CD14-positive monocyte (primary cell): ENCODE data around the gene N4BP2. TPM values are rescaled to one million over a fixed set of nuclear protein-coding genes. Genes with fewer than 3 reads are reported as not detected.

Experiments
- DNase-seq, 3 donors: peaks; one replicate each; pipeline ENCODE4 v3.0.0-alpha.2; 2011 to 2022
- H2AFZ ChIP-seq: 2 replicates; pipeline ENCODE4 v1.6.0; 2012; ENCODE audit warnings: mild to moderate bottlenecking, low read depth, low read length, inconsistent platforms; ENCODE audit not compliant: insufficient read depth, poor library complexity, severe bottlenecking
- H3K27ac ChIP-seq, 2 donors: 1 replicate in 1 of 2; 2 replicates in 1 of 2; pipeline ENCODE4 v1.5.1; 2012 to 2013; ENCODE audit warnings: low read length in 2 of 2, control low read depth in 1 of 2, inconsistent platforms in 1 of 2, low read depth in 1 of 2, mild to moderate bottlenecking in 1 of 2
- H3K27me3 ChIP-seq, 2 donors: one replicate each; pipeline versions ENCODE4 v1.6.0 to v1.6.1; 2011 to 2013; ENCODE audit warnings: low read length in 2 of 2; ENCODE audit not compliant: control insufficient read depth in 2 of 2, insufficient read depth in 2 of 2
- H3K36me3 ChIP-seq, 2 donors: replicated peaks in 1 of 2; 1 replicate in 1 of 2; 2 replicates in 1 of 2; pipeline versions ENCODE4 v1.5.1 to v1.6.1; 2012 to 2013; ENCODE audit warnings: low read length in 2 of 2, control low read depth in 1 of 2, inconsistent platforms in 1 of 2, mild to moderate bottlenecking in 1 of 2; ENCODE audit not compliant: insufficient read depth in 2 of 2, control insufficient read depth in 1 of 2
- H3K4me1 ChIP-seq, 2 donors: 1 replicate in 1 of 2; 2 replicates in 1 of 2; pipeline versions ENCODE4 v1.5.1 to v1.6.1; 2012 to 2013; ENCODE audit warnings: low read length in 2 of 2, control low read depth in 1 of 2, inconsistent platforms in 1 of 2, mild to moderate bottlenecking in 1 of 2, moderate library complexity in 1 of 2; ENCODE audit not compliant: insufficient read depth in 2 of 2, control insufficient read depth in 1 of 2
- H3K4me2 ChIP-seq: replicated peaks from 2 replicates; pipeline ENCODE3; 2012; ENCODE audit warnings: low read length, moderate library complexity, mild to moderate bottlenecking; ENCODE audit not compliant: poor library complexity, severe bottlenecking; ENCODE audit errors: extremely low read depth
- H3K4me3 ChIP-seq, 3 experiments: fragments of 200-600 bp in 1 of 3; sonication (generic) in 1 of 3; replicated peaks in 1 of 3; 1 replicate in 2 of 3; 2 replicates in 1 of 3; pipeline ENCODE4 v1.5.1; 2011 to 2013; ENCODE audit warnings: low read length in 3 of 3, mild to moderate bottlenecking in 3 of 3, control low read depth in 2 of 3, low read depth in 2 of 3, inconsistent platforms in 1 of 3, moderate library complexity in 1 of 3
- H3K79me2 ChIP-seq: 2 replicates; pipeline ENCODE4 v1.6.0; 2012; ENCODE audit warnings: mild to moderate bottlenecking, control low read depth, inconsistent platforms, low read length, moderate library complexity; ENCODE audit not compliant: insufficient read depth
- H3K9ac ChIP-seq: 2 replicates; pipeline ENCODE4 v1.6.0; 2017; ENCODE audit warnings: low read length, mild to moderate bottlenecking; ENCODE audit not compliant: insufficient read depth, poor library complexity, severe bottlenecking
- H3K9me3 ChIP-seq, 2 donors: replicated peaks in 1 of 2; 1 replicate in 1 of 2; 2 replicates in 1 of 2; pipeline versions ENCODE4 v1.5.1 to v1.6.1; 2012 to 2013; ENCODE audit warnings: low read length in 2 of 2, control low read depth in 1 of 2; ENCODE audit not compliant: control insufficient read depth in 1 of 2, insufficient read depth in 1 of 2
- H4K20me1 ChIP-seq: 2 replicates; pipeline ENCODE4 v1.6.0; 2012; ENCODE audit warnings: mild to moderate bottlenecking, low read length, control low read depth, moderate library complexity; ENCODE audit not compliant: insufficient read depth
- H3K27ac Mint-ChIP-seq, 7 donors: one replicate each; pipeline ENCODE4 v1.8.0; 2020; ENCODE audit warnings: mild to moderate bottlenecking in 7 of 7, mixed read lengths in 7 of 7, moderate library complexity in 6 of 7, inconsistent platforms in 2 of 7
- H3K27me3 Mint-ChIP-seq, 3 donors: one replicate each; pipeline ENCODE4 v1.8.0; 2021 to 2022; ENCODE audit warnings: low read depth in 3 of 3, mild to moderate bottlenecking in 3 of 3, mixed read lengths in 3 of 3, moderate library complexity in 3 of 3, inconsistent platforms in 1 of 3
- H3K36me3 Mint-ChIP-seq, 2 donors: one replicate each; pipeline ENCODE4 v1.8.0; 2020; ENCODE audit warnings: mixed read lengths in 2 of 2, inconsistent platforms in 1 of 2, mild to moderate bottlenecking in 1 of 2
- H3K4me1 Mint-ChIP-seq: one replicate; pipeline ENCODE4 v1.8.0; 2020; ENCODE audit warnings: mild to moderate bottlenecking, mixed read lengths
- H3K4me3 Mint-ChIP-seq, 2 donors: one replicate each; pipeline ENCODE4 v1.8.0; 2020; ENCODE audit warnings: mild to moderate bottlenecking in 2 of 2, mixed read lengths in 2 of 2, moderate library complexity in 1 of 2
- H3K9me3 Mint-ChIP-seq, 7 donors: one replicate each; pipeline ENCODE4 v1.8.0; 2020 to 2022; ENCODE audit warnings: mixed read lengths in 7 of 7, mild to moderate bottlenecking in 6 of 7, moderate library complexity in 6 of 7, inconsistent platforms in 2 of 7
- WGBS: methylation state at CpG from one replicate; pipeline ENCODE4 v1.1.5; 2013; ENCODE audit warnings: missing lambda C conversion rate; ENCODE audit not compliant: insufficient coverage; 5-methylcytosine and 5-hydroxymethylcytosine counted together
- intact Hi-C, 2 donors: fragments of 100-400 bp; cut with micrococcal nuclease; formaldehyde crosslinking; loops; one replicate each; pipeline versions ENCODE4 v1.15.0 to v1.15.1; 2023
- polyA plus RNA-seq, 3 donors: library from polyadenylated mRNA; depleted of rRNA in 1 of 3; unstranded in 2 of 3; stranded (reverse) in 1 of 3; fragments of 300-500 nt in 2 of 3; fragments of >200 nt in 1 of 3; fragmentation: Illumina TruSeq in 2 of 3; gene quantifications; 1 replicate in 2 of 3; 2 replicates in 1 of 3; pipeline ENCODE4 v1.2.3, GENCODE V29; 2012 to 2021
- TF ChIP-seq, protein P1 (sequence below): fragments of 200-600 bp; IDR thresholded peaks from one replicate; pipeline ENCODE4 v1.8.0; 2022; ENCODE audit warnings: antibody characterized with exemption, mild to moderate bottlenecking

N4BP2 gene
- polyA plus RNA-seq, 3 donors, result 3.1 to 8.3 (median 4.8) TPM

DNA sequence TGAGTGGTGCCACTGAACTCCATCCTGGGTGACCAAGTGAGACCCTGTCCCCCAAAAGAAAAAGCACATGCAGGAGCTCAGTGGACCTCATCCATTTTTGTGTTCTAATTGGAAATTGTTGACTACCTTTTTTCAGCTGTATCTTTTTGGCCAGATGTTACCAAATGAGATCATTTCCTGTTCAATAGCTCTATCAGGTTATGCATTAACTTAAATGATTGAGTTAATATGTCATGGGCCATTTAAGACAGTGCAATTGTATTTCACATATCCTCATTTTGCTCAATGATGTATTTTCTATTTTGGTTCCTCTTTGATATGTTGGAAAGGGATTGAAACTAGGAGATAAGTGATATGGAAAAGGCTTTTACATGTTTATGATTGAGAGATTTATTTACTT is 113.9 kb downstream of the N4BP2 start:
- Mint-ChIP-seq H3K4me1 (peaks cover 10% of the 10 kb centered on the region), H3K9me3 (peaks cover 4 to 11% (median 6%) of the 10 kb centered on the region in 7 donors), H3K4me3 (no peak overlapping the region), H3K36me3 (peaks cover 9% of the 10 kb centered on the region in 2 donors), H3K27me3 (peaks cover 0 to 3% (median 2%) of the 10 kb centered on the region in 3 donors), H3K27ac (peak overlapping the region in 1 of 7 donors; percentile 31)
- H3K36me3 ChIP-seq, result no peaks in the 10 kb centered on the region
- TF ChIP-seq, protein P1, sequence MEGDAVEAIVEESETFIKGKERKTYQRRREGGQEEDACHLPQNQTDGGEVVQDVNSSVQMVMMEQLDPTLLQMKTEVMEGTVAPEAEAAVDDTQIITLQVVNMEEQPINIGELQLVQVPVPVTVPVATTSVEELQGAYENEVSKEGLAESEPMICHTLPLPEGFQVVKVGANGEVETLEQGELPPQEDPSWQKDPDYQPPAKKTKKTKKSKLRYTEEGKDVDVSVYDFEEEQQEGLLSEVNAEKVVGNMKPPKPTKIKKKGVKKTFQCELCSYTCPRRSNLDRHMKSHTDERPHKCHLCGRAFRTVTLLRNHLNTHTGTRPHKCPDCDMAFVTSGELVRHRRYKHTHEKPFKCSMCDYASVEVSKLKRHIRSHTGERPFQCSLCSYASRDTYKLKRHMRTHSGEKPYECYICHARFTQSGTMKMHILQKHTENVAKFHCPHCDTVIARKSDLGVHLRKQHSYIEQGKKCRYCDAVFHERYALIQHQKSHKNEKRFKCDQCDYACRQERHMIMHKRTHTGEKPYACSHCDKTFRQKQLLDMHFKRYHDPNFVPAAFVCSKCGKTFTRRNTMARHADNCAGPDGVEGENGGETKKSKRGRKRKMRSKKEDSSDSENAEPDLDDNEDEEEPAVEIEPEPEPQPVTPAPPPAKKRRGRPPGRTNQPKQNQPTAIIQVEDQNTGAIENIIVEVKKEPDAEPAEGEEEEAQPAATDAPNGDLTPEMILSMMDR, result no peak
- H3K9me3 ChIP-seq, result no peaks in the 10 kb centered on the region
- H2AFZ ChIP-seq, result no peak overlapping the region
- H3K4me3 ChIP-seq, result no peak overlapping the region
- no peaks in the 10 kb centered on the region for H3K27me3 ChIP-seq
- H3K4me1 ChIP-seq, result peaks cover 0 to 7% of the 10 kb centered on the region in 2 donors
- no peak overlapping the region for H3K4me2 ChIP-seq
- no peak overlapping the region for H3K9ac ChIP-seq
- no peak overlapping the region for H3K27ac ChIP-seq
- DNase-seq, result no peak
- intact Hi-C loops, result no loop called here
- H4K20me1 ChIP-seq, result no peaks in the 10 kb centered on the region
- no peaks in the 10 kb centered on the region for H3K79me2 ChIP-seq

DNA sequence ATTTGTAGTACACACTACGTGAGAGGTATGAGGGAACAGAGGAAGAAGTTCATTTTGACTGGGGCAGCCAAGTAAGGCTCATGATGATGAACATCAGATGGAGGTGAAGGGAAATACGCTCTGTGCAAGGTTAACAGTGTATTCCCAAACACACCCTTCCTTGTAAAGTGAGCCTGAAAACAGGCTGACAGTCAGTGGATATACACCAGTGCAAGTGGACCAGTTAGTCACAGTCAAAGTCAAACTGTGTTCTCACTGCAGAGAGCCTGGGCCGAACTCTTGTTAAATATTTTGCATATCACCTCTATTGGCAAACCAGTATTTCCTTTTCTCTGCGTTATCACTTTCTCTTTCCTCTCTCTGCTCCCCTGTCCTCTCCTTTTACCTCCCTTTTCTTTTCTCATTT is 116.8 kb downstream of the N4BP2 start:
- Histone ChIP-seq H4K20me1 (no peaks in the 10 kb centered on the region), H2AFZ (no peak overlapping the region), H3K4me1 (peaks cover 0 to 7% of the 10 kb centered on the region in 2 donors), H3K79me2 (no peaks in the 10 kb centered on the region), H3K4me2 (no peak overlapping the region), H3K9me3 (no peaks in the 10 kb centered on the region), H3K27me3 (no peaks in the 10 kb centered on the region), H3K9ac (no peak overlapping the region), H3K27ac (no peak overlapping the region), H3K36me3 (no peaks in the 10 kb centered on the region), H3K4me3 (no peak overlapping the region)
- peak overlapping the region in 1 of 7 donors; percentile 14 for H3K27ac Mint-ChIP-seq
- TF ChIP-seq, protein P1, result no peak
- H3K4me1 Mint-ChIP-seq, result peaks cover 10% of the 10 kb centered on the region
- no peak for DNase-seq
- 64% methylated on average over 2 of the region's 4 CpGs for WGBS
- intact Hi-C loops, result no loop called here
- H3K4me3 Mint-ChIP-seq, result no peak overlapping the region
- peaks cover 0 to 3% (median 2%) of the 10 kb centered on the region in 3 donors for H3K27me3 Mint-ChIP-seq
- H3K36me3 Mint-ChIP-seq, result peaks cover 0 to 1% of the 10 kb centered on the region in 2 donors
- peaks cover 0 to 3% (median 0%) of the 10 kb centered on the region in 7 donors for H3K9me3 Mint-ChIP-seq
